ENCODE measurements around the gene IFT43.

- peak; percentile 36 to 71 (median 59) for TF ChIP-seq CTCF (IDR thresholded peaks at IDR 0.05)
- no peak for TF ChIP-seq POLR2A (IDR thresholded peaks at IDR 0.05)
- peak in 1 of 3 donors; percentile 16 for TF ChIP-seq POLR2AphosphoS5 (IDR thresholded peaks at IDR 0.05)
Measured at GRCh38 chr14:75979071-75979571, 6.4 kb upstream of the IFT43 start.

Data from breast epithelium (tissue), 3 donors.